LNCaP clone FGC (cell line): Measurements from ENCODE around the gene PRKAG1.

Experiments
- DNase-seq: peaks from one replicate; pipeline ENCODE4 v3.0.0-alpha.2; 2011; ENCODE audit warnings: low read depth
- H3K4me3 ChIP-seq: 2 replicates; pipeline ENCODE4 v1.5.1; 2011; ENCODE audit warnings: mild to moderate bottlenecking, low read depth, low read length, control low read depth
- CTCF ChIP-seq: IDR thresholded peaks from 2 replicates; pipeline ENCODE4 v1.5.1; 2012; ENCODE audit warnings: mild to moderate bottlenecking; ENCODE audit not compliant: control insufficient read depth, insufficient read depth; ENCODE audit errors: extremely low read depth

The PRKAG1 gene

GRCh38 chr12:48996794-48997718 is 21.5 kb downstream of the PRKAG1 start:
- H3K4me3 ChIP-seq, result no peak overlapping the region
- no peak for DNase-seq
- no peak for TF ChIP-seq CTCF

- DNase-seq, result no peak
- peak; percentile 84 for TF ChIP-seq CTCF
- H3K4me3 ChIP-seq, result peak overlapping the region; percentile 23
Measured at GRCh38 chr12:48995086-48995879, 23.3 kb downstream of the PRKAG1 start.

DNA sequence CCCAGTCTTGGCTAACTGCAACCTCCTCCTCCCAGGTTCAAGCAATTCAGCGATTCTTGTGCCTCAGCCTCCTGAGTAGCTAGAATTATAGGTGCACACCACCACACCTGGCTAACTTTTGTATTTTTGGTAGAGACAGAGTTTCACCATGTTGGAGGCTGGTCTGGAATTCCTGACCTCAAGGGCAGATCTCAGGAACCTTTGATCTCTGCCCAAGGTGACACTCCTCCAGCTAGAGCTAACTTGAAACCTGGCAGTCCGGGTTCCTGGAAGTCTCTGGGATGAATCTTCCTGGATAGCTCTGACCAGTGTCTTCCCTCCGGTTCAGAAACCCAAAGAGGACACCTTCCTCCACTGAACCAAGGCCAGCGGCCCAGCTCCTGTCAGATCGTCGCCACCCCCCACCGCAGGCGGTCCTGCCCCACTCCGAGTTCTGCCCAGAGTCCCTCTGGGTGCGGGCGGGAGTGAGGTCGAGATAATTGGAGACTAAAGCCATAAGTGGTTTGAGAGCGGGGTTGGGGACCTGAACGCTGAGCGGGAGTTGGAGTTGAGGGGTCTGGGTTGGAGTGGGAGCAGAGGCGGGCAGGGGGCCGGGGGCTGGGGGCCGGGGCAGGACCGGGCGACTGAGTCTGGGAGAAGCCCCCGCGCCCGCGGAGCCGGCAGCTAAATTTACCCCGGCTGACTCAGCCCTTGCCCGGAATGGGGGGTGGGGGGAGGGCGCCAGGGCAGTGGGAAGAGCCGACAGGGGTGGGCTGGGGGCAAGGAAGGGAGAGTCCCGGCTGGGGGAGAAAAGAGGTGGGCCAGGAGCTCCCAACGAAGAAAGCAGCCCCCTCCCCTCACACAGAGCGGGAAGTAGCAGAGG is 24.1 kb downstream of the PRKAG1 start:
- DNase-seq, result no peak
- H3K4me3 ChIP-seq, result no peak overlapping the region
- no peak for TF ChIP-seq CTCF

DNA sequence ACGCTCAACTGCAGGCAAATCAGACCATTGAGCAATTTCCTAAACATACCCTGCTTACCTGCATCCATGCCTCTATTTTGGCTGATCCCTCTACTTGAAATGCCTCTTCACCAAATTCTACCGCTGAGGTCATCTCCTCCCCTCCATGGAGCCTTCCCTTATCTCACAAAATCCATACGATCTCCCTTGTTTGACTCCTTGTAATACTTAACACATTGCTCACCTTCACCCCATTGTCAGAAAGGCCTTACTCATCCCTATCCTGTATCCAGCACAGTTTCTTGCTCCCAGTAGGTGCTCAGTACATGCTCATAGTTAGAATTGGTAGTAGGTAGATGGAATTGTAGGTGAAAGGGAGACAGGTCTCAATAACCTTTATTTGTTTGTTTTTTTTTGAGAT is 24.8 kb downstream of the PRKAG1 start:
- TF ChIP-seq CTCF, result no peak
- no peak overlapping the region for H3K4me3 ChIP-seq
- no peak for DNase-seq

GRCh38 chr12:48991247-48992050 is 27.1 kb downstream of the PRKAG1 start:
- no peak overlapping the region for H3K4me3 ChIP-seq
- no peak for DNase-seq
- TF ChIP-seq CTCF, result no peak

DNA sequence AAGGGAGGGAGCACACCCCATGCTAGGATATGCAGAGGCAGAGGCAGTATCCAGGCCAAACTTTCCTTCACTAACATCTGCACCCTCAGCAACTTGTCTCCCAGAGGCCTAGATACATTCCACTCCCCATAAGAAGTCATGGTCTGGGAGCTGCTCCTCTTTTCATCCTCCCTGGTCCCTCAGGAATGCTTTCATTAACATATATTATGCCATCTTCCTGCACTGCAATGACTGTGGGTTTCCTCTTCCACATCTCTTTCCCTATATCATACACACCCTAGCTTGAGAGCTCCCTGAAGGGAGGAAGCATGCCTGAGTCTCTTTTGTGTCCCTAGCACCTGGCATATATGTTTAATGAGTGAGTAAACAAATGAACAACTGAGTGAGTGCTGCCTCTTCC is 28.0 kb downstream of the PRKAG1 start:
- TF ChIP-seq CTCF, result no peak
- H3K4me3 ChIP-seq, result no peak overlapping the region
- no peak for DNase-seq
